Right lung (tissue), 5 donors: ENCODE data around the gene DNAI2. TPM values are rescaled to one million over a fixed set of nuclear protein-coding genes. Genes with fewer than 3 reads are reported as not detected.

Experiments used
- DNase-seq, 2 donors: peaks; one replicate each; pipeline ENCODE4 v3.0.0-alpha.2; 2013
- polyA plus RNA-seq, 5 donors: library from polyadenylated mRNA; unstranded; fragments of 120-200 nt; gene quantifications; one replicate each; pipeline versions ENCODE4 v1.2.1 to v1.2.3, GENCODE V29; 2013; ENCODE audit warnings: inconsistent platforms in 1 of 5, low replicate concordance in 1 of 5; ENCODE audit not compliant: insufficient read length in 5 of 5, insufficient read depth in 1 of 5

DNAI2 gene
- polyA plus RNA-seq, 5 donors, result 0.64 to 5.6 (median 3.5) TPM

GRCh38 chr17:74305865-74306654 lies 32.0 kb downstream of the DNAI2 start:
- DNase-seq, result no peak

GRCh38 chr17:74307984-74308773 lies 34.1 kb downstream of the DNAI2 start:
- no peak for DNase-seq

- no peak for DNase-seq
These were observed 35.9 kb downstream of the DNAI2 start for GRCh38 chr17:74309902-74310301.

- no peak for DNase-seq
These were observed 40.8 kb downstream of the DNAI2 start for GRCh38 chr17:74314877-74315276.

- DNase-seq, result no peak
These were observed 42.2 kb downstream of the DNAI2 start for GRCh38 chr17:74316220-74316619.

- no peak for DNase-seq
These were observed 43.0 kb downstream of the DNAI2 start for GRCh38 chr17:74317071-74317470.

GRCh38 chr17:74318391-74318790 lies 44.4 kb downstream of the DNAI2 start:
- no peak for DNase-seq

- no peak for DNase-seq
These were observed 50.5 kb downstream of the DNAI2 start for GRCh38 chr17:74324521-74324920.

- DNase-seq, result no peak
These were observed 51.3 kb downstream of the DNAI2 start for GRCh38 chr17:74325376-74325742.

- peak; percentile 40 to 42 for DNase-seq
These were observed 51.8 kb downstream of the DNAI2 start, which contains the start of gene KIF19 for GRCh38 chr17:74325743-74326379. Gene KIF19 (plus strand): TSS chr17:74326226. CDS start chr17:74326350, 124 bp downstream.

- DNase-seq, result no peak
These were observed 52.5 kb downstream of the DNAI2 start for GRCh38 chr17:74326506-74326905.

- no peak for DNase-seq
These were observed 54.5 kb downstream of the DNAI2 start for GRCh38 chr17:74328487-74328886.

GRCh38 chr17:74329378-74329777 lies 55.3 kb downstream of the DNAI2 start:
- no peak for DNase-seq

GRCh38 chr17:74330446-74330845 lies 56.4 kb downstream of the DNAI2 start:
- no peak for DNase-seq

GRCh38 chr17:74332017-74332650 lies 58.1 kb downstream of the DNAI2 start:
- DNase-seq, result no peak

- no peak for DNase-seq
These were observed 58.8 kb downstream of the DNAI2 start for GRCh38 chr17:74332763-74333283.

GRCh38 chr17:74334393-74335039 lies 60.5 kb downstream of the DNAI2 start:
- DNase-seq, result no peak

GRCh38 chr17:74335529-74336062 lies 61.6 kb downstream of the DNAI2 start:
- no peak for DNase-seq

- no peak for DNase-seq
These were observed 62.3 kb downstream of the DNAI2 start for GRCh38 chr17:74336307-74336706.

GRCh38 chr17:74337834-74338500 lies 63.9 kb downstream of the DNAI2 start:
- DNase-seq, result no peak
